H1 (cell line): ENCODE data around the gene CHCHD6. TPM values are rescaled to one million over a fixed set of nuclear protein-coding genes. Genes with fewer than 3 reads are reported as not detected.

Source experiments
- CHD7 ChIP-seq: fragments of 300-600 bp; sonication (generic); IDR thresholded peaks from 2 replicates; pipeline ENCODE4 v1.7.1; 2012; ENCODE audit warnings: low read length, moderate library complexity, mild to moderate bottlenecking, inconsistent platforms; ENCODE audit not compliant: insufficient replicate concordance
- E2F6 ChIP-seq: IDR thresholded peaks from 2 replicates; pipeline ENCODE4 v1.6.1; 2012; ENCODE audit warnings: inconsistent platforms
- EP300 ChIP-seq, 2 experiments: IDR thresholded peaks; 1 replicate in 1 of 2; 2 replicates in 1 of 2; pipeline ENCODE4 v1.6.1; 2011 to 2012; ENCODE audit warnings: low read depth in 2 of 2, low read length in 2 of 2, mild to moderate bottlenecking in 2 of 2, borderline replicate concordance in 1 of 2, inconsistent platforms in 1 of 2, moderate library complexity in 1 of 2
- KDM1A ChIP-seq: fragments of 200-600, 300-600 bp; sonication (generic); IDR thresholded peaks from 2 replicates; pipeline ENCODE4 v1.7.1; 2016; ENCODE audit warnings: mild to moderate bottlenecking, low read length, borderline replicate concordance
- MAX ChIP-seq: IDR thresholded peaks from 2 replicates; pipeline ENCODE4 v1.6.1; 2012; ENCODE audit warnings: inconsistent platforms
- POU5F1 ChIP-seq: IDR thresholded peaks from 2 replicates; pipeline ENCODE4 v1.6.1; 2011; ENCODE audit warnings: low read depth, mild to moderate bottlenecking, low read length, moderate library complexity
- TBP ChIP-seq: IDR thresholded peaks from 2 replicates; pipeline ENCODE4 v1.6.1; 2011; ENCODE audit warnings: low read depth, low read length, improper control_type of control experiment
- TEAD4 ChIP-seq: IDR thresholded peaks from 2 replicates; pipeline ENCODE4 v1.6.1; 2012; ENCODE audit warnings: low read depth, low read length, inconsistent platforms, mixed read lengths
- YY1 ChIP-seq: IDR thresholded peaks from 2 replicates; pipeline ENCODE4 v1.6.1; 2011; ENCODE audit warnings: low read depth, mild to moderate bottlenecking, low read length
- polyA plus RNA-seq, 7 experiments: library from polyadenylated mRNA; depleted of rRNA in 3 of 7; stranded (reverse) in 5 of 7; unstranded in 2 of 7; fragments of >200 nt in 5 of 7; fragments of 200-250 nt in 2 of 7; gene quantifications; 1 replicate in 5 of 7; 2 replicates in 1 of 7; 4 replicates in 1 of 7; pipeline versions ENCODE4 v1.2.1 to v1.2.3, GENCODE V29; 2011 to 2013; ENCODE audit warnings: missing spikeins in 2 of 7, mixed read lengths in 2 of 7
- total RNA-seq: library from RNA; stranded (reverse); fragmentation: NEBNext Ultra II Directional; extraction: Animal tissue kit (Norgen Biotek cat#: 25700); gene quantifications from 2 replicates; pipeline ENCODE4 v1.2.1, GENCODE V29; 2021

The CHCHD6 gene
- total and polyA plus RNA-seq, 2 of the 8 experiments (the other 6 are each of a cell fraction or from before 2014, with no cell fraction given), result 32.4 to 37.6 TPM

GRCh38 chr3:127000119-127000518 is 296.1 kb downstream of the CHCHD6 start (continued):
- TF ChIP-seq CHD7 (no peak), TBP (no peak), TEAD4 (no peak), KDM1A (no peak), MAX (no peak), EP300 (IDR thresholded peaks at IDR 0.05; ENCODE audit: borderline replicate concordance in 1 of 2, low read depth in 2 of 2, low read length in 2 of 2) (no peak), E2F6 (no peak), POU5F1 (no peak), YY1 (no peak)
